ENCODE data around the gene UVSSA.

Gene UVSSA

GRCh38 chr4:1398681-1399507 lies 51.9 kb downstream of the UVSSA start:
- no peak for DNase-seq

DNA sequence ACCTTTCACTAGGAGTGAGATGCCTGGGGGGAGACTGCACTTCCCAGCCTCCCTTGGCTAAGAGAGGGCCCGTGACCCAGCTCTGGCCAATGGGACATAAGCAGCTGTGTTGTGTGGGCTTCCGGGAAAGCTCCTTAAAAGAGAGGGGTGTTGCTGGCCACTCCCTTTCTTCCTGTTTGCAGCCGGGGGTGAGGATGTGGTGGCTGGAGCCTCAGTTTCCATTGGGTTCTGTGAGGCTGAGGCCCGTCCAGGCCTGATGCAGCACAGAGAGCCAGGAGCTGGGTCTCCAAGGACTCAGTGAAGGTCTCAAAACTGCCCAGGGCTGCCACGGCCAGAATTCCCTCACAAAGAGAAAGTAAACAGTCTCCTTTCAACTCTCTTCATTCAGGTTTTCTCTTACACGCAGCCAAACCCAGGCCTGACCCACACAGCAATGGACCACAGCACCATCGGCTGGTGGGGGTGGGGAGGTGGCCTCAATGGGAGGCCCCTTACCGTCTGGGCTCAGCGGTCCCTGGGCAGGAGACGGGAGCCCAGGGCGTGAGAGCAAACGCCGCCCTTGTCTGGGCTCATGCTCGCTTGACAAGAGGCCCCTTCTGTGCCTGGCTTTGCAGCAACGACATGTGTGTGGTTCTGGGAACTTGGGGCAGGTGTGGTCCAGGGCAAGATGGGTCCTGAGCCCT lies 52.6 kb downstream of the UVSSA start:
- no peak for DNase-seq

DNA sequence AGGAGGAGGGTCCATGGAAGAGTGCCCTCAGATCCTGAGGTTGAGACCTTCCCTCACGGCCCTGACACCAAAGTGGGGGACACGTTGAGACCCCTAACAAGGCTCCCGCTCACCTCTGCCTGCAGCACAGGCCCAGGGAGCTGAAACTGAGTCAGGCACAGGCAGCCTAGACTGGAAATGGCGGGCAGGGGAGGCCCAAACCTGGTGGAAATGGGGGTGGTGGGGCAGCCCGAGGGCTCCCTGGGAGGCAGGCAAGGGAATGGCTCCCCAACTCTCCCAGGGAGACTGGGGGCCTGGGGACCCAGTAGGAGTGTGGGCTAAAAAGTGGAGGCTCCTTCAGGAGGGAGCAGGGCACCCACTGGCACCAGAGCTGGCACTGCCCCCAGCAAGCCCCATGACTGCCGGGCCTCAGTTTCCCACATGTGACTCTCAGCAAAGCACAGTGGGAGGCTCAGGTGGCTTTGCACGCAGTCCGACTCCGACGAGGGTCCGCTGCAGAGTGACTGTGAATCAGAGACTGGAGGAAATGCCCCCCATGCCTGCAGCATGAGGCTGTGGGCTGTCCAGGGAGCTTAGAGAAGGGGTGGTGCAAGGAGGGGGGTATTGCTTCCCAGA lies 53.3 kb downstream of the UVSSA start:
- no peak for DNase-seq

DNA sequence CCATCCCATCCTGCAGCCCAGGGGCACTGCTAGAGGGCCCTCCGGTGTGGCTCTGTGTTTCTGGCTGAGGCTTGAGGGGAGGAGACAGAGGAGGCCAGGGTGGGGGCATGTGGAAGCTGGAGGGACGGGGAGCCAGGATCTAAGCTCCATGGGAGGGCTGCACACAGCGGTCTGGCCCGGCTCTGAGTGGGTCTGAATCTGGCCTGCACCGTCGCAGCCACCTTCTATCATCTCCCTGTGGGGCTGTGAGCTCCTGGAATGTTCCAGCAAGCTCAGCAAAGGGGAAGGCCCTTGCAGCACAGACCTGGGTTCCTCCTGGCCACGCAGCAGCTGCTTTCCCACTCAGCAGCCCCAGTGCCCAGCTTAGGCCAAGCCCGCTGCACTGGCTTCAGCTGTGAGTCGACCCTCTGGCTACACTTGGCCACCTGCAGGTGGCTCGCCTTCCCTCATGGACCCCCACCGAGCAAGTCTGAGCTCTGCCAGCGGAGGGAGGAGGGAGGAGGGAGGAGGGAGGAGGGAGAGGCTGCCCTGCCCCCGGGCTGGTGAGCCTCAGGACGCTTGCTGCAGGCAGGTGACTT lies 53.9 kb downstream of the UVSSA start:
- no peak for DNase-seq

DNA sequence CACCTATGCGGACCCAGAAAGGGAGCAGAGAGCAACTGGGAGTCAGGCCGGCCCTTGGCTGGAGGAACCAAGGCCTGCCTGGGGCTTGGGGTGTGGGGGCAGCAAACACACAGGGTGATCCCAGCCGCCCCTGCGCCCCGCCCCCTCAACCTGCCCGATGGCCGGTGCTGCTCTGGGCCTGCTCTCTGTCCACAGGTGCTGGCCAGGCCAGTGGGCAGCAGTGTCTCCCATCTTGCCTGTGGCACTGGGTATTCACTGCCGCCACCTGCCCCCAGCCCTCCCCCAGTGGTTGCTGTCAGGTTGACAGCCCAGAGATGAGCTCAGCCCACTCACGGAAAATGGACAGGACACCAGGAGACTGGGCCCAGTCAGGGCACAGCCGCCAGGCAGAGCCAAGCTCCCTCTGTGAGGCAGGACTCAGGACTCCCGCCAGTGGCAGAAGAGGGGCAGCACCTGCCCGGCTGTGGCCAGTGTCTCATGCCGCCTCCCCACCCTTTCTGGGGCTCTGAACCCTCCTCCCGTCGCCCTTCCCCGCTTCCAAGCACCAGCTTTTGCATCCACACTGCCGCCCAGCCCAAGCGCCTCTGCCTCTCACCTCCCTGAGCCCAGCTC lies 54.5 kb downstream of the UVSSA start:
- no peak for DNase-seq

GRCh38 chr4:1402021-1402515 lies 55.1 kb downstream of the UVSSA start:
- DNase-seq, result no peak

DNA sequence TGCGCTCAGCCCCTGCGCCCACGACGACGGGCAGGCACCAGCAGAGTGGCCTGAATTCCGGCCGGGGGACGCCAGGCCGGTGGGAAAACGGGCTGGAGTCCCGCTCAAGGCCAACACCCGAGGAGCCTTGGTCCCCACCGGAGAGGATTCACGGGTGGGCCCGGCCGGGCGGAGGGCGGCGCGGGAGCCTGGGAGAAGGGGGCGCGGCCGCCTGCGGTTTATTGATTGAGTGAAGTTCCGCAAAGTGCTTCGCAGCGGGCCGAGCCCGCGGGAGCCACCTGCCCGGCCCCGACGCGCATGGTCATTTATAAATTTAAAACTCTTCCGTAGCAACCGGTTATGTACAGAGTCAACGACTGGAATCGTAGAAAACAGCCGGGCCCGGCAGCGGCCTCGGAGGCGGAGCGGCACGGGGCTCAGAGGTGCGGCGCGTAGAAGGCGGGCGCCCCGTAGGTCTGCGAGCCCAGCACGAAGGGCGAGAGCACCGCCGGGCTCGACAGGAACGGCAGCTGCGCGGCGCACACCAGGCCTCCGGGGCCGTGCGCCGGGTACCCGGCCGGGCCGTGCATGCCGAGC lies 55.6 kb downstream of the UVSSA start:
- DNase-seq, result no peak

GRCh38 chr4:1403177-1403583 lies 56.2 kb downstream of the UVSSA start:
- DNase-seq, result no peak

DNA sequence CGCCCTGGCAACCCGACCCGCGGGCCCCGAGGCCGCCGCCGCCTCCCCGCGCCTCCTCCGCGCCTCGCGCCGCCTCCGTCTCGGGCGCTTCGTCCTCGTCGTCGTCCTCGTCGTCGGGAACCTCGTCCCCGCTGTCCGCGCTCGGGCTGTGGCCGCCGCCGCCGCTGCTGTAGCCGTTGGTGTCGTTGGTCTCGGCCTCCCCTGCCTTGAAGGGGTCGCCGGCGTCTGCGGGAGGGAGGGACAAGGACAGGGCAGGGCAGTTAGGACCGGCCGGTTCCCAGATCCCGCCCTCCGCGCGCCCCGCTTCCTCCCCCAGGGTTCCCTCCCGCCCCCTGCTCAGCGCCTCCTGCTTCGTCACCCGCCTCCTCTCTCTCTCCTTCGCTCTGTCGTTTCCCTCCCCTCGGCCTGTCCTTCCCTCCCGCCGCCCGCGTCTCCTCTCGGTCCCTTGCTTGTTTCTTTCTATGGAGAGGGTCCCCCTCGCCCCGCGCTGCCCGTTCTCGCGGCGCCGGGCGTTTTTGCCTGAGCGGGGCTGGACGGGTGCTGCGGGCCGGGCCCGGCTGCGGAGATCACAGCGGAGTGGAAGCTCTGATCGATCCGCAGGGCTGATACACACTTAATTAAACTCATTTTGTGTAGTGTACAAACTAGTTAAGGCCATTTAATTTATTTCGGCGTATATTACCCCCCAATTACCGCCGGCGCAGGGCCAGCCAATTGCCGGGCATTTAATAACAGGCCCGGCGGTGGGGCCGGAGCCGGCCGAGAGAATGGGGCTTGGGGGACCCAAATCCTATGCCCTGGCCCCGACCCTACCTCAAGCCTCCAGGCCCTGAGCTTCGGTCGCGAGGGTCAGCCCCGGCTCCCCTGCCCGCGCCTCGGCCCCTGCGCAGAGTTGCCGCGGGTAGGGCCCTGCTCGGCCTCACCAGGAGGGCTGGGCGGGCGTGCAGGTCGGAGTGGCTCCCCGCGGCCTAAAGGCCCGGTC lies 56.9 kb downstream of the UVSSA start:
- no peak for DNase-seq

DNA sequence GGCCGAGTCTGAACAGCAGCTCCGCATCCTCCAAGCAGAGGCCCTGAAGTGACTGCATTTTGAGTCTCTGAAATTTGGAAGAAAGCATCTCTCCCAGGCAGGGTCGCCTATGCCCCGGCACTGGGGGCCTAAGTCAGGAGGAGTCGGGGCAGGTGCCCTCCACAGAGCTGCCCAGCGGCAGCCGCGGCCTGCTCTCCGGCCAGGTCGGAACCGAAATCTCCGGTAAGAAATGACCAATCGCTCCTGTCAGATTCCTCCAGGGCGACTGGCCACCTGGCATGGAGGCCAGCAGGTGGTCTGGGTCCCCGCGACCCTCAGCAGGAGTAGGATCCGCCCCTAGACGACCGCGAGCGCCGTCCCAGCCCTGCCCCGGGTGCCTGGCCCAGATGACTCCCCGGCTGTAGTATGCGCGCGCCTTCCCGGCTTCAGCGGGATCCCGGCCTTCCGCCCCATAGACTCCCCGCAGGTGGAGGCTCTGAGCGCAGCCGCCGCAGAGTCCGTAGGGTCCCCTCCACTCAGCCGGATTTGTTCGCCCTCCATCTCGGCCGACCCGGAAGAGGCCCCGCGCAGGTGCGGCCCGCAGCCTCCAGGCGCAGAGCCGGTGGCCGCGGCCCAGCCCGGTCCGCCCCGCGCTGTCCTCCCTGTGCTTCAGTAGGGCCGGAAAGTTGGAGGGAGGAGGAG lies 57.7 kb downstream of the UVSSA start:
- DNase-seq, result no peak

GRCh38 chr4:1405254-1405635 lies 58.2 kb downstream of the UVSSA start:
- no peak for DNase-seq

DNA sequence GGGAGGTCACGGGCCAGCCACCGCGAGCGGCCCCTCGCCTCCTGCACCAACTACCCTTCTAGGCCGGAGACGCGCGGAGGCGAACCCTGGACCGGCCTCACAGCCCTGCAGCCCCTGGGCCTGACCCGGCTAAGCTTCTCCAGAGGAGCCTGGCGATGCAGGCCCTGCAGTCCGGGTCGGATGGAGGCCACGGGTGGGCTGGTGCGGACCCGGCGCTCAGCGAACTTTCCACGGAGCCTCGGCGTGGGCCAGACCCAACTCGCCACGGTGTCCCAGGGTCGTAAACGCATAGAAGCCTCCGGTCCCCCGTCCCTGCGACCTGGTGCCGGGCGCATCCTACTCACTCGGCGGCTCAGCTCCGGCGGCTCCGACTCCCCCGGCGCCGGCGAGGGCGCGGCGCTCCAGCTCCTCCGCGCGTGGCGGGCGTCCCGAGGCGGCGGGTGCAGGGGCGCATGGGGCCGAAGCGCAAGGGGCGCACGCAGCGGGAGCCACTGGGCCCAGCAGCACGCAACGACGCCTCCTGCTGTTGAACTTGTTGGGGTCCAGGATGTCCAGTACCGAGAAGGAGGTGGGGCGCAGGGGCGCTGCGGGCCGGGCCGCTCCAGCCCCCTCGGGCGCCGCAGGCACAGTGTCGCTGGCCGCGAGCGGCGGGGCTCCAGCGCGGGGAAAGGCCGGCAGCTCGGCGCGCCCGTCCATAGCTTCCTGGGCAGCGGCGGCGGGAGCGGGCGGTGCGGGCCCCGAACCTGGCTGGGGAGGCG lies 58.8 kb downstream of the UVSSA start:
- no peak for DNase-seq

DNA sequence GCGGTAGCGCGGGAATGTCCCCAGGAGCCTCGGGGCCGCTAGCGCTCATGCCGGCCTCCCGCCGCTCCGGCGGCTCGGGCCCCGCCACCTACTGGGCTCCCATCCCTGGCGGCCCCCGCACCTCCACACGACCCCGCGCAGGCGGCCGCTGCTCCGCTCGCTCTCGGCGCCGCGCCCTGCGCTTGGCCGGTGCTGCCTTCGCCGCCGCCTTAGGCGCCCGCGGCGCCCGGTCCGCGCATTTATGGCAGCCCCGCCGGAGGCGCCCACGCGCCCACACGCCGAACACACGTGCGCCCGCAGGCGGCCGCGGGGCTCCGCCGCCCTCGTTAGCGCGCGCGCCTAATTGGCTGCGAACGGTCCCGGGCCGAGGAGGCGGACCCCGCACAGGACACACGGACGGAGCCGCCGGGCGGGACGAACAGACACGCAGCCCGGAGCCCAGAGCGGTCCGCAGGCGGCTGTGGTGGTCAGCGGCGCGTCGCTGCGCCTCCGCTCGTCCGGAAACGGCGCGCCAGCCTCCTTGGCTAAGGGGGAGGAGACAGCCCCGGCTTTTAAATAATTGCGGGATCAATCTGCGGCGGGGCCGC lies 59.5 kb downstream of the UVSSA start, which contains the start of gene NKX1-1:
TSS of gene NKX1-1 (minus strand) at position 49 of the 587 bp plus-strand sequence. CDS start at position 49, 0 bp downstream.
- DNase-seq, result no peak

DNA sequence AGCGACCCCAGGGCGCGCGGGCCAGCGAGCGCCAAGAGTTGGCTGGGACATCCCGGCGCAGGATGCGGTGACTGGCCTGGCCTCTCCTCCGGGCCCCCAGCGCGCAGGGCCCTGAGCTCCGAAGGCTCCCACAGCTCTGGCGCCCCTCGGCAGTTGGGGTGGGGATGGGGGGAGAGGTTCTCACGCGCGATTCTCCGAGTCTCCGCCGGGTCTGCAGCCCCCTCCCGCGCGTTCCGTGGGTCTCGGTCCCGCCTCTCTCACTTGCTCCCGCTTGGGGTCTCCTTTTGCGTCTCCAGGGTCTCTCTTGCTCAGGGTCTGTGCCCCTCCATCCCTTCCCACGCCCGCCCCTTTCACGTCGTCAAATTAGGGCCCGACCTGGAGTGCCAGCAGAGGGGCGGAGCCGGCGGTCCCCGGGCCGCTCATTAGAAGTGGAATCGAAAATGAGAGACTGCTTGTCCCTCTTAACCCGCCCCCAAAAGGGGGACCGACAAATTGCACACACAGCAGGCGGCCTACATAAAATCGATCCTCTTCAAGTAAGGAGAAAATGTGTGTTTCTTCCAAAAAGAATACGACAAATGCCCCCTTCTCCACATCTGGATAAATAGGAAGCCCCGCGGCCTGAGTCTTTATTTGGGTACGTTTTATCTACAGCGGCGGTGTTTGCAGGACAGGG lies 60.1 kb downstream of the UVSSA start:
- no peak for DNase-seq

GRCh38 chr4:1407657-1408333 lies 60.8 kb downstream of the UVSSA start:
- DNase-seq, result no peak

- DNase-seq, result no peak
Measured at GRCh38 chr4:1408418-1408817, 61.4 kb downstream of the UVSSA start.

- DNase-seq, result no peak
Measured at GRCh38 chr4:1409079-1409478, 62.1 kb downstream of the UVSSA start.

Measured in NCI-H1092 treated with DMSO at 0.1 percent for 48 hours (cell line).